ENCODE measurements around the gene ERVFRD-1.
"Not testable (repeated sequence)": the region's sequence is repeated elsewhere in the genome, so short reads cannot be mapped to it uniquely, and the experiment has no call there.

ERVFRD-1 gene

DNA sequence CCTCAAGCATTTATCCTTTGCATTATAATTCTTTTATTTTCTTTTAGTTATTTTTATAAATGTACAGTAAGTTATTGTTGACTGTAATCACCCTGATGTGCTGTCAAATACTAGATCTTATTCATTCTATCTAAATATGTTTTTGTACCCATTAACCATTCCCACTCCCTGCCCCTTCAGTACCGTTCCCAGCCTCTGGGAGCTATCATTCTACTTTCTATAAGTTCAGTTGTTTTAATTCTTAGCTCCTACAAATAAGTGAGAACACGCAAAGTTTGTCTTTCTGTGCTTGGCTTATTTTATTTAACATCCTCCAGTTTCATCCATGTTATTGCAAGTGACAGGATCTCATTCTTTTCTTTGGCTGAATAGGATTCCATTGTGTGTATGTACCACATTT is 12.5 kb upstream of the ERVFRD-1 start:
- no peak overlapping the region for H3K27ac ChIP-seq (ENCODE audit: low read length)
- H3K9ac ChIP-seq (ENCODE audit: low read depth, low read length): no peak overlapping the region
- no peaks in the 10 kb centered on the region for H3K27me3 ChIP-seq (ENCODE audit: insufficient read depth, low read length)
- no peaks in the 10 kb centered on the region for H3K9me3 ChIP-seq (ENCODE audit: insufficient read depth, low read depth, low read length)
- no peak overlapping the region for H3K4me3 ChIP-seq (ENCODE audit: low read length)
- H3K36me3 ChIP-seq (ENCODE audit: insufficient read depth, low read depth, low read length): no peaks in the 10 kb centered on the region
- peaks cover 8% of the 10 kb centered on the region; the same call in 1 of the 2 replicates for H3K4me1 ChIP-seq (ENCODE audit: insufficient read depth, low read length)

DNA sequence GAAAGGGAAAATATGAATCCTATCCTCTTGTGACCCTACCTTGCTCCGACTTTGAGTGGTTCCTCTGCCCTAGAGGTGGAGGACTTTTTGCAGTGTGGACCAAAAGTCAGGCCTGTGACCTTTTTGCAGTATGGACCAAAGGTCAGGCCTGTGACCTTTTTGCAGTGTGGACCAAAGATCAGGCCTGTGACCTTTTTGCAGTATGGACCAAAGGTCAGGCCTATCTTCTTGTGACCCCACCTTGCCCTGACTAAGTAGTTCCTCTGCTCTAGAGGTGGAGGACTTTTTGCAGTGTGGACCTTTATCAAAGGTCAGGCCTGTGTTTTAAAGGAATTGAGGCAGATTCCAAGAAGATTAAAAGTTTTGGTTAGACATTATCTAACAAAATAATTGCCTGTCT is 10.9 kb upstream of the ERVFRD-1 start:
- Histone ChIP-seq H3K4me1 (ENCODE audit: insufficient read depth, low read length) (peaks cover 8% of the 10 kb centered on the region; the same call in 1 of the 2 replicates), H3K9me3 (ENCODE audit: insufficient read depth, low read depth, low read length) (no peaks in the 10 kb centered on the region), H3K36me3 (ENCODE audit: insufficient read depth, low read depth, low read length) (no peaks in the 10 kb centered on the region), H3K27ac (ENCODE audit: low read length) (no peak overlapping the region), H3K4me3 (ENCODE audit: low read length) (no peak overlapping the region), H3K9ac (ENCODE audit: low read depth, low read length) (no peak overlapping the region), H3K27me3 (ENCODE audit: insufficient read depth, low read length) (no peaks in the 10 kb centered on the region)

DNA sequence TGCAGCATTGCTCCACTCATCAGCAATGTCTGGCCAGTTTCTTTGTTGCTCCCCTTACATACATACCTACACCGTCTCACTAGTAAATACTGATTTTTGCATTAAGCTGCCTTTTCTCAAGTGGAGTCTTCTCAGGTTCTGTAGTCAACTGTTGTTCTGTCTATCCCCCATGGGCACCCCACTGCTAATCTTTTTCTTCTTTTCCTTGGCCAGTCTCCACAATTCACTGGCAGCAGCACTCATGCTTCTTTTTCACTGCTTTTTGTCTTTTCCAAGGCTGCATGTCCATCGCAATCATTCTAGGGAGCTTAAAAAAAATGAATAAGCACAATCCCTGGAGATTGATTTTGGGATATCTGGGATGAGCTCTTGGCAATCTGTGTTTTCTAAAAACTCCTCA is 10.3 kb upstream of the ERVFRD-1 start:
- Histone ChIP-seq H3K27ac (ENCODE audit: low read length) (no peak overlapping the region), H3K9ac (ENCODE audit: low read depth, low read length) (no peak overlapping the region), H3K4me3 (ENCODE audit: low read length) (no peak overlapping the region), H3K27me3 (ENCODE audit: insufficient read depth, low read length) (no peaks in the 10 kb centered on the region), H3K4me1 (ENCODE audit: insufficient read depth, low read length) (peaks cover 4% of the 10 kb centered on the region; the same call in 1 of the 2 replicates), H3K9me3 (ENCODE audit: insufficient read depth, low read depth, low read length) (no peaks in the 10 kb centered on the region), H3K36me3 (ENCODE audit: insufficient read depth, low read depth, low read length) (no peaks in the 10 kb centered on the region)

DNA sequence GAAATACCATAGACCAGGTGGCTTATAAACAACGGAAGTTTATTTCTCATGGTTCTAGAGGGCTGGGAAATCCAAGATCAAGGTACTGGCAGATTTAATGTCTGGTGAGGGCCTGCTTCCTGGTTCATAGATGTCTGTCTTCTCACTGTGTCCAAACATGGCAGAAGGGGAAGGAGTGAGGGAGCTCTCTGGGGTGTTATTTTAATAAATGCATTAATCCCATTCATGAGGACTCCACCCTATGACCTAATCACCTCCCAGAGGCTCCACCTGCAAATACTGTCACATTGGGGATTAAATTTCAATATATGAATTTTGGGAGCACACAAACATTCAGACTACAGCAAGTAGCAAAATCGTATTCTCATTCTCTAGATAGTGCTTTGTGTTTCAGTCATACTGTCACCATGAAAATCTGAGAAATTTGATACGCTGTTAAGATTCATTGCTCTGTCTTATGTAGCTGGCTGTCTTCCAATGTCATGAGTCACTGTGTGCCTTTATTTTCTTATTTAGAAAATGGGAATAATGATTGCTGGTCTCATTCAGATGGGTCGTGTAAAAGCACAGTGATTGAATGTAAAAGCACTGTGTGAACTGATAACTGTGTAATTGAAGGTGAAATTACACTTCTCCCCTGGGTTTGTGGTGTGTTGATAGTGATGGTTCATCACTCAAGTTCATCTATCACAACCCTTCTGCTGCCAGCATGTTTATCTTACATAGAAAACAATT is 8.9 kb upstream of the ERVFRD-1 start:
- Histone ChIP-seq H3K4me1 (ENCODE audit: insufficient read depth, low read length) (no peaks in the 10 kb centered on the region), H3K36me3 (ENCODE audit: insufficient read depth, low read depth, low read length) (no peaks in the 10 kb centered on the region), H3K27ac (ENCODE audit: low read length) (no peak overlapping the region), H3K9me3 (ENCODE audit: insufficient read depth, low read depth, low read length) (no peaks in the 10 kb centered on the region), H3K9ac (ENCODE audit: low read depth, low read length) (no peak overlapping the region), H3K27me3 (ENCODE audit: insufficient read depth, low read length) (no peaks in the 10 kb centered on the region), H3K4me3 (ENCODE audit: low read length) (no peak overlapping the region)

DNA sequence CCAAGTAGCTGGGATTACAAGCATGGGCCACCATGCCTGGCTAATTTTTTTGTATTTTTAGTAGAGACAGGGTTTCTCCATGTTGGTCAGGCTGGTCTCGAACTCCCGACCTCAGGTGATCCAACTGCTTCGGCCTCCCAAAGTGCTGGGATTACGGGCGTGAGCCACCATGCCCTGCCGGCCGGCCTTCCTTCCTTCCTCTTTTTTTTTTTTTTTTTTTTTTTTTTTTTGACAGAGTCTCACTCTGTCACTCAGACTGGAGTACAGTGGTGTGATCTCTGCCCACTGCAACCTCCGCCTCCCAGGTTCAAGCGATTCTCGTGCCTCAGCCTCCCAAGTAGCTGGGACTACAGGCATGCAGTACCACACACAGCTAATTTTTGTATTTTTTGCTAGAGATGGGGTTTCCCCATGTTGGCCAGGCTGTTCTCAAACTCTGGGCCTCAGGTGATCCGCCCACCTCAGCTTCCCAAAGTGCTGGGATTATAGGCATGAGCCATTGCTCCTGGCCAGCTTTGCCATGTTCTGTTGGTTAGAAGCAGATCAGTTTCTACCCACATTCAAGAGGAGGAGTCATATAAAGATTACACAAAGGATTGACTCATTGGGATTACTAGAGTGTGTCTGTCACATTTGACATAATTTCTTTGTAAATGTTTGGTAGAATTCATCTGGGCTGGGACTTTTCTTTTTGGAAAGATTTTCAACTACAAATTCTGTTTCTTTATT is 4.4 kb upstream of the ERVFRD-1 start:
- not testable (repeated sequence) for H3K27me3 ChIP-seq (ENCODE audit: insufficient read depth, low read length); H3K27ac ChIP-seq (ENCODE audit: low read length); H3K4me3 ChIP-seq (ENCODE audit: low read length)

DNA sequence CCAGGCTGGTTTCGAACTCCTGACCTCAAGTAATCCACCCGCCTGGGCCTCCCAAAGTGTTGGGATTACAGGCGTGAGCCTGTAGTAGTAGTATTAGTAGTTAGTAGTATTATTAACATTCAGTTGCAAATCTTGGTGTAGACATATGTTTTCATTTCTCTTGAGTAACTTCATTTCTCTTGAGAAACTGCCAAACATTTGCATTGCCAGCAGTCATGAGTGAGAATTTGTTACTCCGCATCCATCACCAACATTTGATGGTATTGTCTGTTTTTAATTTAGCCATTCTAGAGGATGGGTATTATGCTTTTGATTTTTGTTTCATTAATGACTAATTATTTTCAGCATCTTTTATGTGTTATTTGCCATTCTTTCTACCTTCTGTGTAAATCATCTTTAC is 1.5 kb upstream of the ERVFRD-1 start:
- Histone ChIP-seq H3K9me3 (ENCODE audit: insufficient read depth, low read depth, low read length) (no peaks in the 10 kb centered on the region), H3K9ac (ENCODE audit: low read depth, low read length) (no peak overlapping the region), H3K4me1 (ENCODE audit: insufficient read depth, low read length) (peaks cover 4% of the 10 kb centered on the region; the same call in 1 of the 2 replicates), H3K4me3 (ENCODE audit: low read length) (no peak overlapping the region), H3K36me3 (ENCODE audit: insufficient read depth, low read depth, low read length) (no peaks in the 10 kb centered on the region), H3K27ac (ENCODE audit: low read length) (no peak overlapping the region), H3K27me3 (ENCODE audit: insufficient read depth, low read length) (no peaks in the 10 kb centered on the region)

More for the DNA sequence above, 4.4 kb upstream of the ERVFRD-1 start:
- H3K9me3 ChIP-seq (ENCODE audit: insufficient read depth, low read depth, low read length); H3K4me1 ChIP-seq (ENCODE audit: insufficient read depth, low read length); H3K36me3 ChIP-seq (ENCODE audit: insufficient read depth, low read depth, low read length); H3K9ac ChIP-seq (ENCODE audit: low read depth, low read length): not testable (repeated sequence)

DNA sequence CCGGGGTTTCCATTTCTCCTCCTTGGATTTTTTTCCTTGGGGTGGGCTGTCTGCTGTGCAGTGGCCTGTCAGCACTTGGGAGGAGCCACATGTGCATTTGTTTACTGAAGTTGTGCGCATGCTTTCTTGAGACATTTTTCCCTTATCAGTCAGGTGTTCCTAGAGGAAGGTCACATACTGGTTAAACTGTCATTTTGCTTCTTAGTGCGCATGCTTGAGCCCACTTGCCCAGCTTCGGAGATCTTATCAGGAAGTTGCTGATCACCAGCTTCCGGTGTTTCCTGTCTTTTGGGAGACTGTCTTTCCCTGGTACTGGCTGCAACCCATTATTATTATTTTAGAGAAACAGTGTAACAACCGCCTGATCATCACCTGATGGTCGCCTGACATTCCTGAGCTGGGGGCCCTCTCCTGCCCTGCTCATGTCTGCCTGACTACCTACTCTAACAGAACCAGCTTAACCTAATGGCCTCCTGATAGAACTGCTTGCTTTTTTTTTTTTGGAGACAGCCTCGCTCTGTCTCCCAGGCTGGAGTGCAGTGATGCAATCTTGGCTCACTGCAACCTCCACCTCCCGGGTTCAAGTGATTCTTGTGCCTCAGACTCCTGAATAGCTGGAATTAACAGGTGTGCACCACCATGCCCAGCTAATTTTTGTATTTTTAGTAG is 378 bp upstream of the ERVFRD-1 start:
- Histone ChIP-seq H3K27me3 (ENCODE audit: insufficient read depth, low read length) (no peaks in the 10 kb centered on the region), H3K4me3 (ENCODE audit: low read length) (no peak overlapping the region), H3K9me3 (ENCODE audit: insufficient read depth, low read depth, low read length) (no peaks in the 10 kb centered on the region), H3K4me1 (ENCODE audit: insufficient read depth, low read length) (peaks cover 12% of the 10 kb centered on the region), H3K27ac (ENCODE audit: low read length) (no peak overlapping the region), H3K9ac (ENCODE audit: low read depth, low read length) (no peak overlapping the region), H3K36me3 (ENCODE audit: insufficient read depth, low read depth, low read length) (no peaks in the 10 kb centered on the region)

DNA sequence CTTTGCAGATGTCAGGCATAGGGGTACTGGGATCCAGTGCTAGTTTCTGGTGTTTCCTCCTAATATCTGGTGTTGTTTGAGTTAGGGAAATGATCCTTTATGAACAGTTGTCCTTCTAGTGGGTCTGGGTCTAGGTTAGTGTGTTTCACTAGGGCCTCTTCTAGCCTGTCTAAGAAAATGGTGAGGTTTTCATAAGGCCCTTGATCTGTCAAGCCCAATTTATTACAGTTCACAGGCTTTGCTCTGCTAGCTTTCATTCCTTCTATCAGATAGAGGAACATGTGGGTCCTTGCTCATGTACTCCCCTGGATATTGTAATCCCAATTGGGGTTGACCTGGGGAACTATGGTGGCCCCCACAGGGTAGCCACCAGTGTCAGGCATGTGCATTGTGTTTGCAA is 2.8 kb downstream of the ERVFRD-1 start:
- Histone ChIP-seq H3K27ac (ENCODE audit: low read length) (no peak overlapping the region), H3K4me1 (ENCODE audit: insufficient read depth, low read length) (peaks cover 14% of the 10 kb centered on the region), H3K27me3 (ENCODE audit: insufficient read depth, low read length) (no peaks in the 10 kb centered on the region), H3K36me3 (ENCODE audit: insufficient read depth, low read depth, low read length) (no peaks in the 10 kb centered on the region), H3K9ac (ENCODE audit: low read depth, low read length) (no peak overlapping the region), H3K9me3 (ENCODE audit: insufficient read depth, low read depth, low read length) (no peaks in the 10 kb centered on the region), H3K4me3 (ENCODE audit: low read length) (no peak overlapping the region)

DNA sequence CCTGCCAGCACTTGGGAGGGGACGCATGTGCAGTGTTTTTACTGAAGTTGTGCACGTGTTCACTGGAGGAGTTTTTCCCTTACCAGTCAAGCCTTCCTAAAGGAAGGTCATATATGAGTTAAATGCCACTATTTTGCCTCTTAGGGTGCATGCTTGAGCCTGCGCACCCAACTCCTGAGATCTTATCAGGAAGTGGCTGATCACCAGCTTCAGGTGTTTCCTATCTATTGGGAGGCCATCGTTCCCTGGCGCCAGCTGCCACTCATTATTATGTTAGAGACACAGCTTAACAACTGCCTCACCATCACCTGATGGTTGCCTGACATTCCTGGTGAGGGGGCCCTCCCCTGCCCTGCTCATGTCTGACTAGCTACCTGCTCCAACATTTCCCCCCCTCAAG is 8.5 kb downstream of the ERVFRD-1 start:
- H3K9ac ChIP-seq (ENCODE audit: low read depth, low read length): no peak overlapping the region
- no peaks in the 10 kb centered on the region for H3K9me3 ChIP-seq (ENCODE audit: insufficient read depth, low read depth, low read length)
- H3K4me1 ChIP-seq (ENCODE audit: insufficient read depth, low read length): peaks cover 16% of the 10 kb centered on the region
- H3K27me3 ChIP-seq (ENCODE audit: insufficient read depth, low read length): no peaks in the 10 kb centered on the region
- H3K27ac ChIP-seq (ENCODE audit: low read length): no peak overlapping the region
- no peaks in the 10 kb centered on the region for H3K36me3 ChIP-seq (ENCODE audit: insufficient read depth, low read depth, low read length)
- no peak overlapping the region for H3K4me3 ChIP-seq (ENCODE audit: low read length)

DNA sequence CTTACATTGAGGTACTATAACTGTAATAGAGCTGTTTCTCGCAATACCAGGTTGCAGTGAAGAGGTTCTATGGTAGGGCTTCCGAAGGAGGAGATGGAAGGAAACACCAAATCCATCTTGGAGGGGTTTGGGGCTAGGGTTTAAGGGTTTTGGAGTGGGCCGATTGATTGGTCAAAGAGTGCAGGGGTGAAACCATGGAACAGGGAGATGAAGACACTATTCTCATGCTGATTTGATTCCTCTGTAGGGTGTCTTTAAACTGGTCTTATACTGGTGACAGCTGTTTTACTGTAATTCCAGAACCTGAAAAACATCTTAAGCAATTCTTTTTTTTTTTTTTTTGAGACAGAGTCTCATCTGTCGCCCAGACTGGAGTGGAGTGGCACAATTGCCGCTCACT is 10.1 kb downstream of the ERVFRD-1 start:
- Histone ChIP-seq H3K4me3 (ENCODE audit: low read length) (no peak overlapping the region), H3K4me1 (ENCODE audit: insufficient read depth, low read length) (peaks cover 7% of the 10 kb centered on the region; the same call in 1 of the 2 replicates), H3K27ac (ENCODE audit: low read length) (no peak overlapping the region), H3K27me3 (ENCODE audit: insufficient read depth, low read length) (no peaks in the 10 kb centered on the region), H3K36me3 (ENCODE audit: insufficient read depth, low read depth, low read length) (no peaks in the 10 kb centered on the region), H3K9me3 (ENCODE audit: insufficient read depth, low read depth, low read length) (no peaks in the 10 kb centered on the region), H3K9ac (ENCODE audit: low read depth, low read length) (no peak overlapping the region)

DNA sequence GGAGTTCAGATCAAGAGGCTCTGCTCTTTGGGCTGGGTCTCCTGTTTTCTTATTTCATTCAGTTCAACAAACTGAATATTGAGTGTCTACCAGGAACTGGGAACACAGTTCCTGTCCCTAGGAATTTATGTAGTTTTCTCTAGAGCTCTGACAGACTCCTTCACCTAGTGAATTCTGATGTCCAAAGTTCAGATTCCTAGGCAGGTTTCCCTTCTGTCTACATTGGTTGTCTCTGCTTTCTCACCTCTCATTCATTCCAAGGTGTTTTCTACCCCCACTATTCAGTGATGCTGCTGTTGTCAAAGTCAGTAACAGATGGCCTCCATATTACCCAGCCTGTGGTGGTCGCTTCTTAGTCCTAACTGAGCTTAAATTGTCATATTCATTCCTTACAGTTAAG is 13.5 kb downstream of the ERVFRD-1 start:
- H3K9ac ChIP-seq (ENCODE audit: low read depth, low read length): no peak overlapping the region
- no peak overlapping the region for H3K4me3 ChIP-seq (ENCODE audit: low read length)
- no peaks in the 10 kb centered on the region for H3K9me3 ChIP-seq (ENCODE audit: insufficient read depth, low read depth, low read length)
- peaks cover 16% of the 10 kb centered on the region; the same call in 1 of the 2 replicates for H3K4me1 ChIP-seq (ENCODE audit: insufficient read depth, low read length)
- H3K27ac ChIP-seq (ENCODE audit: low read length): no peak overlapping the region
- no peaks in the 10 kb centered on the region for H3K27me3 ChIP-seq (ENCODE audit: insufficient read depth, low read length)
- H3K36me3 ChIP-seq (ENCODE audit: insufficient read depth, low read depth, low read length): no peaks in the 10 kb centered on the region
